NAMALWA (cell line): ENCODE measurements around the gene FOXK1.
A peak's percentile ranks its signal among the peaks of the same experiment; 100 is the strongest.

Experiments
- DNase-seq: peaks from one replicate; pipeline ENCODE4 v3.0.0-alpha.2; 2015; ENCODE audit warnings: low spot score

FOXK1 gene

DNA sequence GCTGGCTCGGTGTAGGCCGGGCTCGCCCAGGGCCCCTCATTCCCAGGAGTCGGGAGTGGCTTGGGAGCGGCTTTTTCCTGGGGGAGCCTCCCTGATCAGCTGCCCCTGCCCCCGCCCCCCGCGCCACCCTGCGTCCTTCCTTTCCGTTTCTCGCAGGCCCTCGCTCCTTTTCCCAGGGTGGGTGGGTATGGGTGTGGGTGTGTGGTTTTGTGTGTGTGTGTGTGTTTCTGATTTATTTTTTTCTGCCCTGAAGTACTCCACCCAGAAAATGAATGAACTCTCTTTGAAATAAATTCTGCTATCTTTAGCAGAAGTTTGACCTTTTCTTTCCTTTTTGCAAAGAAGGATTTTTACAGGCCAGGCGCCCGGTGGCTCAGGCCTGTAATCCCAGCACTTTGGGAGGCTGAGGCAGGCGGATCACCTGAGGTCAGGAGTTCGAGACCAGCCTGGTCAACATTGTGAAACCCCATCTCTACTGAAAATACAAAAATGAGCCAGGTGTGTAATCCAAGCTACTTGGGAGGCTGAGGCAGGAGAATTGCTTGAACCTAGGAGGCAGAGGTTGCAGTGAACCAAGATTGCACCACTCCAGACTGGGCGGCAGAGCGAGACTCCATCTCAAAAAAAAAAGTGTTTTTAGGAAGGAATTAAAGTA lies 63.3 kb downstream of the FOXK1 start:
- DNase-seq, result no peak

DNA sequence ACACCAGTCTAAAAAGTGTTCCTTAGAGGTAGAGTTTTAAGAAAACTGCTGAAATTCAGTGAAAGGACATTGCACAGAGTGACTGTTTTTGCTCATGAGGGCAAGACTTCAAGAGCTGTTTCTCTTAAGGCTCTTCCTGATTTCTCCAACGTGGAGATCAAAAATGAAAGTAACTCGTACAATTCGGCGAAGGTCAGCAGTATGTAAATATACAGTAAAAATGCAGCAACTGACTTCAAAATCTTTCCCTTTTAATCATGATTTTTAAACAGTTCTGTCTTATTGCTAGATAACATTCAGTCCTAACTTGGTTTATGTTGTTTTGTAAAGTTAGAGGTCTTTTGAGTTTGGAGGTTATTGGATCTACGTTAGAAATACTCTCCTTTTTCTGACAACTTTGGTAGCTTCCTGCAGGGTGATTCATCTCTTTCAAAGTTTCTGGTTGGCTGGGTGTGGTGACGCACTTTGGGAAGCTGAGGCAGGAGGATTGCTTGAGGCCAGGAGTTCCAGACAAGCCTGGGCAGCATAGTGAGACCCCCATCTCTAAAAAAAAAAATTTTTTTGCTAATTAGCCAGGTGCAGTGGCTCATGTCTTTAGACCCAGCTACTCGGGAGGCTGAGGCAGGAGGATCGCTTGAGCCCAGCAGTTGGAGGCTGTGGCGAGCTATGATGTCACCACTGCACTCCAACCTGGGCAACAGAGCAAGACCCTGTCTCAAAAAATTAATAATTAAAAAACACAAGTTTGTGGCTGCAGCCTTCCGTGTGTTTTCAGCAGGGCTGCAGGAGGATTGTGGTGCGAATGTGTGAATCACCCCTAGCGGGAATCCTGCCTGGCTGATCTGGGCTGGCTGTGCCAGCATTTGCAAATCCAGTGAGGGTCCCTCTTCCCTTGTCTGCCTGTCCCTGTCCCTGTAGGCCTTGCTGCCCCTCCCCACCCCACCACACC lies 64.2 kb downstream of the FOXK1 start:
- DNase-seq, result peak; percentile 52

- DNase-seq, result no peak
Measured at GRCh38 chr7:4747013-4747412, 64.9 kb downstream of the FOXK1 start.

GRCh38 chr7:4747746-4748145 lies 65.7 kb downstream of the FOXK1 start:
- no peak for DNase-seq

DNA sequence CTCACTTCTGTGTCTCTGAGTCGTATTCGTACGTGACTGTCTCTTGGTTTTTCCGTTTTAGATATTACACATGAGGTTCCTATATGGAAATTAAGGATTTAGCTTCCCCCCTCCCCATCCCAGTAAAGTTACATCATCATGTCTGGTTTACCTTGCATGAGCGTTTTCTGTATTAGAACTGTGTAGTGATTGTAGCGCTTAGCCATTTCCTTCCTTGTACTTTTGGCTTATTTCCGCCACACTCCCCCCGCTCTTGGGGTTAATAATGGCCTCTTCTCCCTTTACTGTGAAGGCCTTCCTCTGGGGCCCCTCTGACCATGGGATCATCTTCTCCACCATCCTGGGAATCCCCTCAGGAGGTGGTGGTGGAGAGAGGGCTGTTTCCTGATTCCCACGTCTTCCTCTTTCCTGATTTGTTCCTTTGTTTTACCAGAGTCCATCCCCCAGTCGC lies 66.2 kb downstream of the FOXK1 start:
- no peak for DNase-seq

- no peak for DNase-seq
Measured at GRCh38 chr7:4749363-4749762, 67.3 kb downstream of the FOXK1 start.

- DNase-seq, result no peak
Measured at GRCh38 chr7:4749798-4750197, 67.7 kb downstream of the FOXK1 start.

GRCh38 chr7:4751398-4751947 lies 69.4 kb downstream of the FOXK1 start:
- DNase-seq, result no peak

- DNase-seq, result peak; percentile 71
Measured at GRCh38 chr7:4753598-4754432, 71.7 kb downstream of the FOXK1 start.

DNA sequence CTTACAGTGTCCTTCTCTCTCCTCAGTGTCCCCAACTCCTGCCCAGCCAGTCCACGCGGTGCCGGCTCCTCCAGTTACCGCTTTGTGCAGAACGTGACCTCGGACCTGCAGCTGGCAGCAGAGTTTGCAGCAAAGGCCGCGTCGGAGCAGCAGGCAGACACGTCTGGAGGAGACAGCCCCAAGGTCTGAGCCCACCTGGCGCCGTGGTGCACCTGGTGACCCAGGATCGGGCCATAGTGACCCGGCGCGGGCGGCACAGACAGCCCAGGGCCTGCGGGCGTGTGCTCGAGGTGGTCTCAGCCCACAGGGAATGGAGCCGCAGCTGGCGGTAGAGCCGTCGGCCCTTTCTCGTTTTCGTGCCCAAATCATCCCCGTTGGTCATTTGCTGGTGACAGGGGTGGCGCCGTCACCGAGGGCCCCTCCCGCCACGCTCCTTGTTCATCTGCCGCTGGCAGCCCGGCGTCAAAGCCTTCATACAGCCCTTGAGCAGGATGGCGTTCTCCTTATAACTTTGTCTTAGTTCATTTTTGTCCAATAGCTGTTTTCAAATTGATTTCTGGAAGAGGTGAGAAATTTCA lies 72.4 kb downstream of the FOXK1 start:
- DNase-seq, result no peak

- no peak for DNase-seq
Measured at GRCh38 chr7:4755045-4755444, 73.0 kb downstream of the FOXK1 start.

DNA sequence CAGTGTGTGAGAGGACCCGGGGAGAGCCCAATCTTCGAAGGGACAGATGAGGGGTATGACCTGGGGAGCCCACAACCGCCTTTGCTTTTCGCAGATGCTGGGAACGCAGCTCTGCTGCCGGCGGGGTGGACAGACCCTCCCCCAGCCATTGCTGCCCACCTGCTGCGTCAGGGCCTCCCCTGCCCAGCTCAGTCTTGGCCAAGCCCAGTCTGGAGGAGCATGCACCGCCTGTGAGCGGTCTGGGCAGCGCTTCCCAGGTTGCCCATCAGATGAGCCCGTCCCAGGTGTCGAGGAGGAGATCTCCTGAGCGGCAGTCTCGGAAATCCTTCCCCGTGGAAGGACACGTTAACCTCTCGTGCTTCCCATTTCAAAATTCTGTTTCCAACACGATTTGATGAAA lies 76.0 kb downstream of the FOXK1 start:
- DNase-seq, result no peak

GRCh38 chr7:4758791-4759190 lies 76.7 kb downstream of the FOXK1 start:
- DNase-seq, result no peak

GRCh38 chr7:4759211-4759610 lies 77.1 kb downstream of the FOXK1 start:
- DNase-seq, result no peak

GRCh38 chr7:4760952-4761351 lies 78.9 kb downstream of the FOXK1 start:
- no peak for DNase-seq

DNA sequence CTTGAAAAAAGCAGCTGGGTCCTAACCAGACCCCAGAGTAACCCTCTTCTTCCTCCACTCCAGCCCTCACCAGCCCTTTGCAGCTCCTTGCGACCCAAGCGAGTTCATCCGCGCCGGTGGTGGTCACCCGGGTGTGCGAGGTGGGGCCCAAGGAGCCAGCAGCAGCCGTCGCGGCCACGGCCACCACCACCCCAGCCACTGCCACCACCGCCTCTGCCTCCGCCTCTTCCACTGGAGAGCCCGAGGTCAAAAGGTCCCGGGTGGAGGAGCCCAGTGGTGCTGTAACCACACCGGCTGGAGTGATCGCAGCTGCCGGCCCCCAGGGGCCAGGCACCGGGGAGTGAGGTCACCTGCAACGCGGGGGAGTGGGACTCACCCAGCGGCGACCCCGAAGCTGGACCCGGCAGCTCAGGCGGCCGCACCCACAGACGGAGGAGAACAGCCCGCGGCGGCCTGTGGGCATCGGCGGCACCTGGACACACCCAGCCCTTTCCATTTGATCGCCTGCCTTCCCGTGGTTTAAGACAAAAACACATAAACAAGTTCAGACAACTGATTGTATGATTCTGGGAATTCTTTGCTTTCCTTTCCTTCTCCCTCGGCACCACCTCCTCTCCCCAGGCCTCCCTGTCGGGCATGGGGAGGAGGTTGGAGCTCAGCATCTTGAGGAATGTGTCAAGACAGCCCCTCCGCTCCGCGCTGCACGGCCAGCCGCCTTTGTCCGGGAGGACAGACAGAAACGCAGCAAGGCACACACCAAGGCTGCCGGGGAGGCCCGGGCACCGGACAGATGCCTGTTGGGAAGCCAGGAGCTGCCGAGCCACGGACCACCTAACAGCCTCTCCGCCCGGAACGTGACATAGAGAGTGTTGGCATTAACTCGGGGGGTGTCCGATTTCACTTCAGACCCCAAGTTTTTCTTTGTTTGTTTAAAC lies 80.3 kb downstream of the FOXK1 start:
- DNase-seq, result no peak

- no peak for DNase-seq
Measured at GRCh38 chr7:4763091-4763793, 81.1 kb downstream of the FOXK1 start.

GRCh38 chr7:4763794-4764185 lies 81.7 kb downstream of the FOXK1 start:
- no peak for DNase-seq

GRCh38 chr7:4764402-4765007 lies 82.4 kb downstream of the FOXK1 start:
- DNase-seq, result no peak
